Ramos (cell line): ENCODE data around the gene ZNF26.

Experiments used
- in situ Hi-C: fragments of 300-500 bp; cut with MboI; formaldehyde crosslinking; loops from one replicate; pipeline ENCODE4 v1.14.3; 2022; ENCODE audit warnings: low sequenced_read_pairs; ENCODE audit not compliant: unreplicated experiment

ZNF26 gene

DNA sequence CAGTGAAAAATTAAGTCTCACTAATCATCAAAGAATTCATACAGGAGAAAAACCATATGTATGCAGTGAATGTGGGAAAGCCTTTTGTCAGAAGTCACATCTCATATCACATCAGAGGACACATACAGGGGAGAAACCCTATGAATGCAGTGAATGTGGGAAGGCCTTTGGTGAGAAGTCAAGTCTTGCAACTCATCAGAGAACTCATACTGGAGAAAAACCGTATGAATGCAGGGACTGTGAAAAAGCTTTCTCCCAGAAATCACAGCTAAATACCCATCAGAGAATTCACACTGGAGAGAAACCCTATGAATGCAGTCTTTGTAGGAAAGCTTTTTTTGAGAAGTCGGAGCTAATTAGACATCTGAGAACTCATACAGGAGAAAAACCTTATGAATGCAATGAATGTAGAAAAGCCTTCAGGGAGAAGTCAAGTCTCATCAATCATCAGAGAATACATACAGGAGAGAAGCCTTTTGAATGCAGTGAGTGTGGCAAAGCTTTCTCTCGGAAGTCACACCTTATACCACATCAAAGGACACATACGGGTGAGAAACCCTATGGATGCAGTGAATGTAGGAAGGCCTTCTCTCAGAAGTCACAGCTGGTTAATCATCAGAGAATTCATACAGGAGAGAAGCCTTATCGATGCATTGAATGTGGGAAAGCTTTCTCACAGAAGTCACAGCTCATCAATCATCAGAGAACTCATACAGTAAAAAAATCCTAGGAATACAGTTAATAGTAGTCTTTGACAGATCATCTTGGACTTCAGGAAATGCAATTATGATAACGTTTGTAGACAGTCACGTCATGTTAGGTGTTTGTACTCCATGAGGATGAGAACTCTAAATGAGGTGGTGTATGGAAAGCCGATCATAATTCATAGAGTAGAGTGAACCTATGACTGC, 72.3 kb downstream of the ZNF26 start:
- in situ Hi-C loops: no loop called here

DNA sequence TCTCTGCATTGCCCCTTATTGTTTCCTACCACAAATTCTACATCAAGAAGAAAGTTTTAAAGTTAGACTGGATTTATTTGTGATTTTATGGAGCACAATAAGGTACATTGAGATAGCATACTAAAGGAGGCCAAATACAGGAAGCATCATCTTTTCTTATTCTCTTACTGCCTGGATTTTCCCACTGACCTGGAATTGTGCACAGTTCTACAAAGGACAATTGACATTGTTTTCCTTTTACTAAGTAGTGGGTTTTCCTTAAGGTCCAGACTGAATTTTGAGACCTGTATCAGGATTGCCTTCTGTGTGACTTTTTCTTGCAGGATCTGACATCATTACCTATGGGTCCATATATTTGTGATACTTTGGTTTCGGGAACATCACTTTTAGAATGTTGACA, 75.8 kb downstream of the ZNF26 start:
- in situ Hi-C loops: no loop called here

DNA sequence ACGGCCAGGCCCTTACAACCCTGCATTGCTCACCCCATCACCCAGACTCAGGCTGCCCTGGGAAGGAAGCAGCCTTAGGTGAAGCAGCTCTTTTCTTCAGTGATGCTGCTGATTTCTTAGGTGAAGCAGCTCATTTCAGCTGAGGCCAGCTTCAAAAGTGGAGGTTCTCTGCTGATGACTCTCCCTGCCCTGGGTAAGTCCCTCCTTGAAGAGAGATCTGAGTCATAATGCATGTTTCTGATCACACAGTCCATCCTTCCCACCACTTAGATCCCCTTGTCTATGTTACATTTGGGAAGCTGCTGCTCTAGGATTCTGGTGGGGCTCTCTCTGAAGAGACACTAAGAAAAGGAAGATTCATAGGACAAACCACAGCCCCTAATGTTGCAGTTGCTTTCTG, 77.4 kb downstream of the ZNF26 start:
- in situ Hi-C loops: no loop called here

DNA sequence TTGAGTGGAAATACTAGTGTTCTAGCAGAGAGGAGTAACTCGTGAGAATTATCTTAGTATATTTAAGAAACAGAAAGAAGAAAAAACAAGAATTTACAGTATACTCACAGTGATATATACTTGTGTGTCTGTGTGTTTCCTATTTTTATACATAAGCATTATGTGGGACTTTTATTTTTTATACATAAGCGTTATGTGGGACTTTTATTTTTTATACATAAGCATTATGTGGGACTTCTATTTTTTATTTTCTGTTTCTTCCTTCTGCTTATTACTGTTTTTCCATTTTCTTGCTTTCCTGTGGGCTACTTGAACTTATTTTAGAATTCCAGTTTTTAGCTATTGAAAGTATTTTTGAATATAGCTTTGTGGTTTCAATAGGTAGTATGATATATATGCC, 87.7 kb downstream of the ZNF26 start:
- in situ Hi-C loops: no loop called here
